Activated CD8-positive, alpha-beta memory T cell treated with anti-CD3 and anti-CD28 coated beads, Interleukin-2, amount 50 U/mL, for 4 hours (primary cell): Measurements from ENCODE around the gene FSTL4.

Experiments
- DNase-seq: peaks from one replicate; pipeline ENCODE4 v3.0.0-alpha.2; 2020

FSTL4 gene

GRCh38 chr5:133382661-133383579 lies 229.4 kb downstream of the FSTL4 start:
- DNase-seq = no peak

GRCh38 chr5:133381571-133382365 lies 230.6 kb downstream of the FSTL4 start:
- DNase-seq = no peak

- no peak for DNase-seq
Measured at GRCh38 chr5:133381041-133381440, 231.3 kb downstream of the FSTL4 start.

GRCh38 chr5:133377736-133378135 lies 234.6 kb downstream of the FSTL4 start:
- no peak for DNase-seq

- DNase-seq = no peak
Measured at GRCh38 chr5:133376986-133377385, 235.4 kb downstream of the FSTL4 start.

- no peak for DNase-seq
Measured at GRCh38 chr5:133373121-133373870, 239.0 kb downstream of the FSTL4 start.

GRCh38 chr5:133372293-133372937 lies 239.9 kb downstream of the FSTL4 start:
- no peak for DNase-seq

GRCh38 chr5:133371371-133372155 lies 240.8 kb downstream of the FSTL4 start:
- DNase-seq = no peak

GRCh38 chr5:133370904-133371303 lies 241.4 kb downstream of the FSTL4 start:
- DNase-seq = no peak

- DNase-seq = no peak
Measured at GRCh38 chr5:133370036-133370831, 242.1 kb downstream of the FSTL4 start.

GRCh38 chr5:133368916-133369783 lies 243.2 kb downstream of the FSTL4 start:
- no peak for DNase-seq

- DNase-seq = no peak
Measured at GRCh38 chr5:133367984-133368383, 244.4 kb downstream of the FSTL4 start.

GRCh38 chr5:133367071-133367786 lies 245.1 kb downstream of the FSTL4 start:
- DNase-seq = no peak

GRCh38 chr5:133366438-133366837 lies 245.9 kb downstream of the FSTL4 start:
- DNase-seq = no peak

- no peak for DNase-seq
Measured at GRCh38 chr5:133365738-133366137, 246.6 kb downstream of the FSTL4 start.

- no peak for DNase-seq
Measured at GRCh38 chr5:133364936-133365707, 247.2 kb downstream of the FSTL4 start.

- no peak for DNase-seq
Measured at GRCh38 chr5:133363807-133364587, 248.3 kb downstream of the FSTL4 start.

GRCh38 chr5:133362438-133362837 lies 249.9 kb downstream of the FSTL4 start:
- DNase-seq = no peak
